Medulla oblongata (tissue), 1 donor: ENCODE results near the gene MCAM.

Experiments
- DNase-seq: peaks from one replicate; pipeline ENCODE4 v3.0.0-alpha.2; 2015; ENCODE audit errors: extremely low spot score

The MCAM gene

GRCh38 chr11:119262668-119263351, 54.1 kb downstream of the MCAM start:
- no peak for DNase-seq

GRCh38 chr11:119258983-119259382, 57.9 kb downstream of the MCAM start:
- DNase-seq = no peak
